Measurements from ENCODE around the gene MTFR1L. TPM values are rescaled to one million over a fixed set of nuclear protein-coding genes. Genes with fewer than 3 reads are reported as not detected.

The MTFR1L gene
- total and polyA plus RNA-seq, 9 of the 15 experiments (the other 6 are each of a cell fraction or from before 2014, with no cell fraction given) = 41.4 to 98.5 (median 53.7) TPM

DNA sequence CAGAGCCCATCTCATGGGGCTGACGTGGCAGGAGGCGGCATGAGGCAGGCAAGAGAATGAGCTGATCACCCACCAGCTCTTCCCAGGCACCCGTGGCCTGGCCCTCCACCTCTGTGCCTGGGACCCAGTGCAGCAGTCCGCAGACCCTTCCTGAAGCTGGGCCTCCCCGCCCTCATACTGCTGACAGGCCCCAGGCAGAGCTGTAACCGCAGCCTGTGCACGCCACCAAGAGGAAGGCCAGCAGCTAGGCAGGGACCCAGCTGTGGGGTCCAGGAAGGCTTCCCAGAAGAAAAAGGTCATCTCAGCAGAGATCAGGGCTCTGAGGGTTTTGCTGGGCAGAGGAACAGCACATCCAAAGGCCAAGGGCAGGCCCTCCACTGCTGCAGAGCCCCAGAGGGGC lies 9.8 kb upstream of the MTFR1L start:
- ATAC-seq (peak; percentile 35), DNase-seq (ENCODE audit: extremely low read depth in 1 of 4, low spot score in 3 of 4) (no peak), FAIRE-seq (no peak)
- no peaks in the 10 kb centered on the region for H3K27me3 ChIP-seq (ENCODE audit: control insufficient read depth in 2 of 2, insufficient read depth in 2 of 2, low read length in 2 of 2)
- no peaks in the 10 kb centered on the region for H3K9me1 ChIP-seq (ENCODE audit: control insufficient read depth, insufficient read depth, low read length)
- H3K4me3 ChIP-seq = no peak overlapping the region
- in situ Hi-C loops (cut with MboI) (loop anchor here (10.0 kb wide), 1 partner anchor 405 kb away; no protein-coding TSS in a partner anchor), intact Hi-C loops (cut with micrococcal nuclease) (loop anchor here (2.0 kb wide), 1 partner anchor 201 kb away; no protein-coding TSS in a partner anchor)
- H2AFZ ChIP-seq (ENCODE audit: low read depth, low read length) = no peak overlapping the region
- peaks cover 4% of the 10 kb centered on the region; the same call in 1 of the 2 replicates for H4K20me1 ChIP-seq (replicated peaks; ENCODE audit: control insufficient read depth, insufficient read depth, low read length)
- peak overlapping the region in 1 of 2 experiments; percentile 14; a peak in 1 of 4 replicates for H3K9ac ChIP-seq (ENCODE audit: insufficient read depth in 1 of 2, low read depth in 2 of 2, low read length in 2 of 2)
- ChIA-PET POLR2A (interaction anchor here (0.7 to 1.1 kb wide), 4 partner anchors 14 to 1609 kb away, joined by 3 to 4 read pairs (median 3); no protein-coding TSS in a partner anchor), CTCF (ENCODE audit: low intra/inter-chr PET ratio) (interaction anchor here (1.7 kb wide), 1 partner anchor 201 kb away, joined by 14 read pairs; no protein-coding TSS in a partner anchor)
- no peak overlapping the region for H3K27ac ChIP-seq (ENCODE audit: extremely low read depth, low read depth, low read length)
- no peaks in the 10 kb centered on the region for H3K9me3 ChIP-seq (replicated peaks; ENCODE audit: control insufficient read depth, insufficient read depth, low read depth, low read length)
- BruUV-seq (replicated peaks) = no TSS peak
- H3K79me2 ChIP-seq (ENCODE audit: control insufficient read depth, insufficient read depth, low read length) = no peaks in the 10 kb centered on the region
- H3K4me1 ChIP-seq (replicated peaks in 1 of 2; ENCODE audit: control insufficient read depth in 2 of 2, insufficient read depth in 2 of 2, low read length in 2 of 2) = peaks cover 2 to 48% of the 10 kb centered on the region in 2 experiments; a peak in 3 of 5 replicates
- no peak overlapping the region for H3K4me2 ChIP-seq (ENCODE audit: insufficient read depth, low read length)
- 72% methylated on average over 7 of the region's 7 CpGs for WGBS (ENCODE audit: insufficient coverage, low coverage, missing lambda C conversion rate)
- no peaks in the 10 kb centered on the region for H3K36me3 ChIP-seq (ENCODE audit: control insufficient read depth, insufficient read depth, low read length)
- TF ChIP-seq STAG1 (CRISPR knock-in tag; IDR thresholded peaks at IDR 0.05; ENCODE audit: borderline replicate concordance) = peak; percentile 19; the same call in 1 of the 2 replicates
- TF ChIP-seq POLR2G (IDR thresholded peaks at IDR 0.05; ENCODE audit: low read depth, low read length) = peak; percentile 36; the same call in 1 of the 2 replicates
- TF ChIP-seq, protein P1, sequence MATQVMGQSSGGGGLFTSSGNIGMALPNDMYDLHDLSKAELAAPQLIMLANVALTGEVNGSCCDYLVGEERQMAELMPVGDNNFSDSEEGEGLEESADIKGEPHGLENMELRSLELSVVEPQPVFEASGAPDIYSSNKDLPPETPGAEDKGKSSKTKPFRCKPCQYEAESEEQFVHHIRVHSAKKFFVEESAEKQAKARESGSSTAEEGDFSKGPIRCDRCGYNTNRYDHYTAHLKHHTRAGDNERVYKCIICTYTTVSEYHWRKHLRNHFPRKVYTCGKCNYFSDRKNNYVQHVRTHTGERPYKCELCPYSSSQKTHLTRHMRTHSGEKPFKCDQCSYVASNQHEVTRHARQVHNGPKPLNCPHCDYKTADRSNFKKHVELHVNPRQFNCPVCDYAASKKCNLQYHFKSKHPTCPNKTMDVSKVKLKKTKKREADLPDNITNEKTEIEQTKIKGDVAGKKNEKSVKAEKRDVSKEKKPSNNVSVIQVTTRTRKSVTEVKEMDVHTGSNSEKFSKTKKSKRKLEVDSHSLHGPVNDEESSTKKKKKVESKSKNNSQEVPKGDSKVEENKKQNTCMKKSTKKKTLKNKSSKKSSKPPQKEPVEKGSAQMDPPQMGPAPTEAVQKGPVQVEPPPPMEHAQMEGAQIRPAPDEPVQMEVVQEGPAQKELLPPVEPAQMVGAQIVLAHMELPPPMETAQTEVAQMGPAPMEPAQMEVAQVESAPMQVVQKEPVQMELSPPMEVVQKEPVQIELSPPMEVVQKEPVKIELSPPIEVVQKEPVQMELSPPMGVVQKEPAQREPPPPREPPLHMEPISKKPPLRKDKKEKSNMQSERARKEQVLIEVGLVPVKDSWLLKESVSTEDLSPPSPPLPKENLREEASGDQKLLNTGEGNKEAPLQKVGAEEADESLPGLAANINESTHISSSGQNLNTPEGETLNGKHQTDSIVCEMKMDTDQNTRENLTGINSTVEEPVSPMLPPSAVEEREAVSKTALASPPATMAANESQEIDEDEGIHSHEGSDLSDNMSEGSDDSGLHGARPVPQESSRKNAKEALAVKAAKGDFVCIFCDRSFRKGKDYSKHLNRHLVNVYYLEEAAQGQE (IDR thresholded peaks at IDR 0.05; ENCODE audit: borderline replicate concordance) = peak; percentile 14; the same call in 1 of the 2 replicates
- TF ChIP-seq, protein P1 (CRISPR knock-in tag; IDR thresholded peaks at IDR 0.05; ENCODE audit: low read depth) = no peak
- TF ChIP-seq RFX1 (IDR thresholded peaks at IDR 0.05) = no peak
- no peak for TF ChIP-seq RBM15 (IDR thresholded peaks at IDR 0.05; ENCODE audit: insufficient read depth, low read length)
- TF ChIP-seq CTCF (IDR thresholded peaks at IDR 0.05 in 2 of 3, conservative IDR thresholded peaks at IDR 0.05 in 1 of 3; ENCODE audit: insufficient read depth in 2 of 3, low read depth in 1 of 3, low read length in 3 of 3) = peak in 2 of 3 experiments; percentile 17 to 24; a peak in 2 of 6 replicates
- TF ChIP-seq ZNF277 (CRISPR knock-in tag; IDR thresholded peaks at IDR 0.05; ENCODE audit: borderline replicate concordance) = 0 out of 2 replicates have a peak, but pooled peaks have one; percentile 29
- no peak for TF ChIP-seq SP2 (IDR thresholded peaks at IDR 0.05; ENCODE audit: extremely low read depth, low read depth, low read length, poor library complexity, severe bottlenecking)
